CD4-positive, alpha-beta T cell treated with Interleukin-10 for 1 hour (primary cell): ENCODE results near the gene TMEM169.
"Not testable (repeated sequence)": the region's sequence is repeated elsewhere in the genome, so short reads cannot be mapped to it uniquely, and the experiment has no call there.

Experiments
- DNase-seq: peaks from one replicate; pipeline ENCODE4 v3.0.0-alpha.2; 2020

Gene TMEM169

DNA sequence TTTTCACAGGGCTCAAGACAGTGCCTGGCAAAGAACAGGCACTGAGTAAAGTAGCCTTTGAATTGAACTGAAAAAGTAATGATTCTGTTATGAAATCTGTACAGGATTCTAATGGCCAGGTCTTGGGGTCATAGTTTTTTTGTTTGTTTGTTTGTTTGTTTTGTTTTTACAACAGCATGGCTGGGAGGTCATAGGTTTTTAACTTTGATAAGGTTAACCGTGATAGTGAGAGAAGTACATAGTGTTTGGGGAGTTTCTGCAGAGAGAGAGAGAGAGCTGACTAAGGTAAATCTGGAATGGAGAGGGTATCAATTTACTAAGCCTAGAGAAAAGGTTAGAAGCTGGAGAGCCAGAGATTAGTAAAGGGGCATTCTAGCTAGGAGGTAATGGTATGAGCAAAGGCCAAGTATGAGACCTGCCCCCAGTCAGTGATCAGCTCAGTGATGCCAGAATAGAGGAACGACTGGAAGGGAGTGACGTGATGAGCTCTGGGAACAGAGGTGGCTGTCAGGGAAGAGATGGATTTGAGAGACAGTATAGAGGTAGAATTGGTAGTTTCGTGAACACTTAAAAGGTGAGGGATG lies 53.3 kb downstream of the TMEM169 start:
- no peak for DNase-seq

DNA sequence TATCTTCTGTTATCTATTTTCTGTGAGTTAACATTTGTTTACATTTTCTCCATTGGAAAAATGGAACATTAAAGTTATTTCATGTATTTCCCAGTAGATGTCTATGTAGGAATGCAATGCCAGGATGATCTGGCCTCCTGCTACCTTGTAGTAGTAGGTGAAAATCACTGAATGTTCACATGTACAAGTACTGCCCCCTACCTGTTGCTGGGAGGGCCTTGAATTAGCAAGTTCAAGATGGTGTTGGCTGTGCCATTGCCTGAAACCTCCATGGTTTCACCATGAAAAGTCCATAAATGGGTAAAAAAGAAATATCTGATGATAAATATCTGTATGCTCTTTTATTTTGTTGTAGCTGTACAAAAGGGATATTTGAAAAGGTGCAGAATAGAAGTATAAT lies 58.2 kb downstream of the TMEM169 start:
- DNase-seq = peak; percentile 50

- not testable (repeated sequence) for DNase-seq
These were observed 59.8 kb downstream of the TMEM169 start for GRCh38 chr2:216141516-216141915.

- DNase-seq = no peak
These were observed 60.8 kb downstream of the TMEM169 start for GRCh38 chr2:216142540-216142939.

- DNase-seq = no peak
These were observed 62.7 kb downstream of the TMEM169 start for GRCh38 chr2:216144372-216144771.

GRCh38 chr2:216144857-216145256 lies 63.1 kb downstream of the TMEM169 start:
- no peak for DNase-seq

GRCh38 chr2:216146573-216146972 lies 64.9 kb downstream of the TMEM169 start:
- no peak for DNase-seq

GRCh38 chr2:216147172-216148131 lies 65.7 kb downstream of the TMEM169 start:
- DNase-seq = no peak

DNA sequence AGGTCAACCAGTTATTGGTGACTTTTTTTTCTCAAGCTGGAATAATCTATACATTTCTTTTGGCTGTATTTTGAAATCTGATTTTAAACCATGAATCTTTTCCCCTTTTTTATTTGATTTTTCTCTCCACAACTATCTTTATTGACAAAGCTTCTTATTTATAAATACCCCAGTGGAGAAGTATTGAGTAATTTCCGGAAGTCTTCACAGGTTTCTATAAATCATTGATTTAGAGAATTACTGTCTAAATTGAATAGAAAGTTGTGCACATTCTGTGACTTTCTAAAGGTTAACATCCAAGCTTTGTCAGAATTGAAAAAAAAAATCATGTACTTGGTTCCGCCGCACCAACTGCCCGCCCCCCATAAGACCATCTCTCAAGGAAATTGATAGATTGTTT lies 67.3 kb downstream of the TMEM169 start:
- no peak for DNase-seq

DNA sequence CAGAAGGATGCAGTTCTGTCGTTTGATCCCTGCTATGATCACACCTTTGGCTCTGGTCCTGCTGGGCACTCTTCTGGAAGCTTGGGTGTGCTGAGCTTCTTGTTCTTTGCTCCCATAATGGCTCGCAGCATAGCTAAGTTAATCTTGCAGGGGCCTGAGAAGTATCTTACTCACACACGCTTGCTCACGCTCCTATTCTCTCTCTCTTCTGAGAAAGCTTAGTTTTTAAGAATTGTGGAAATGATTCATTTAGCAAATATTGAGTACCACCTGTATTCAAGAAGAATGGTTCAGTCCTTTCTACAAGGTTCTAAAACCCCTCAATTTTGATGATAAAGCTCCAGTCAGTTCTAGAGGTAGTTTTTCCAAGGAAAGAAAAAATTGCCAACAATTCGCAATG lies 68.0 kb downstream of the TMEM169 start:
- no peak for DNase-seq

- no peak for DNase-seq
These were observed 69.8 kb downstream of the TMEM169 start for GRCh38 chr2:216151313-216152025.
